C4-2B (cell line): ENCODE results near the gene DKK3.

ENCODE experiments used
- CTCF ChIP-seq: fragments of 450-650 bp; conservative IDR thresholded peaks from 2 replicates; pipeline ENCODE4 v1.5.1; 2017; ENCODE audit warnings: mild to moderate bottlenecking
- ZFX ChIP-seq: fragments of 450-650 bp; IDR thresholded peaks from 2 replicates; pipeline ENCODE4 v1.6.1; 2017

GRCh38 chr11:11937957-11938356, 70.5 kb downstream of the DKK3 start:
- TF ChIP-seq CTCF (no peak), ZFX (no peak)
